HG03521 (cell line): ENCODE results near the gene CASD1.

Experiments used
- ATAC-seq: cut with Tn5 transposase; IDR thresholded peaks from one replicate; pipeline ENCODE4 v1.9.1; 2021; ENCODE audit warnings: mild to moderate bottlenecking, moderate library complexity; ENCODE audit not compliant: unreplicated experiment

CASD1 gene

DNA sequence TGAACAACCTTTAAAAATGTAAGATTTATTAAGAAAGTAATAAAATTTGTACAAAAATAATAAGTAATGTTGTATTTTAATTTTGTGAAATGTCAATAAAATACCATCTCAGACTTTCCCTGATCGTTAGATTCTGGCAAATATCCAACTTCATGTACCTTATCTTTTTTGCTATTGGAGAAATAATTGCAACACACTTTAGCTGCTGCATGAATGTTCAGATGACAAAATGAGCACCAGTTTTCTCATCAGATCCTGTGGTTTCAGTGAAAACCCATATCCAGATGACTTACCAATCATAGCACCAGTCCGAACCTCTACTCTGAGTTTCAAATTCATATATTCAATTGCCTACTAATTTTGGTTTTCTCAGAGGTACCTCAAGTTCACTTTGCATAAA is 69.9 kb downstream of the CASD1 start:
- ATAC-seq, result no peak

GRCh38 chr7:94580601-94581000 is 71.0 kb downstream of the CASD1 start:
- ATAC-seq, result no peak

DNA sequence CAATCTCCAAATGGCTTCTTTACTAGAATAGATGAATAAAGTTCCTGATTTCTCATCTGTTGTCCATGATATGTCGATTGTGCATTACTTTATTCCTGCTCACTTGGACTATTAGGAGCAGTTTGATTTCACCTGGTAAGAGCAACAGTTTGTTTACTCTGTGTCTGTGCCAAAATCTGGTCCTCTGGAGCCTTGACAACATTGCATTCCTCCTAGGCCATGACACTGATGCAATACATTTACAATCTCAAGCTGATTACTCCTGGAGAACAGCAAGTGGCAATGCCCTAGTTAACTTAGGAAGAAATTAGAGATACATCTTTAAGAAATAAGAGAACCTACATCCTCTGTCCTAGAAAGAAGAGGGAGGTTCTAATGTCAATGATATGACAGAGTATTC is 74.5 kb downstream of the CASD1 start:
- ATAC-seq, result no peak

DNA sequence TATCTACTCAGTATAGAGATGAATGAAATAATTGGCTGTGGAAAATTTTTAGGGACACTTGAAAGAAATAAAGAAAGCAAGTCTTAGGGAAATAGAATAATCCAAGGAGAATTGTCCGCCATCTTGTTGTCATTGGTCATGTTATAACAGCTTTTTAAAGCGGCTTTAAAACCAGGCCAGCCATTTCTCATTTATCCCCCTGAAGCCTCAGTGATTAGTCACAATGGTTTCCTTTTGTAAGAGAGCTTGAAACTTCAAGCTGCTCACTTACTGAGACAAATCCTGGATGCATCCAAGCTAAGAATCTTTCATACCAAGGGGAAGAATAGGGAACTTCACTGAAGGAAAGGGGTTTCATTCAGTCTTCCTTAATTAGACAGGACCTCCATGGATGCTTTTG is 78.5 kb downstream of the CASD1 start:
- no peak for ATAC-seq

DNA sequence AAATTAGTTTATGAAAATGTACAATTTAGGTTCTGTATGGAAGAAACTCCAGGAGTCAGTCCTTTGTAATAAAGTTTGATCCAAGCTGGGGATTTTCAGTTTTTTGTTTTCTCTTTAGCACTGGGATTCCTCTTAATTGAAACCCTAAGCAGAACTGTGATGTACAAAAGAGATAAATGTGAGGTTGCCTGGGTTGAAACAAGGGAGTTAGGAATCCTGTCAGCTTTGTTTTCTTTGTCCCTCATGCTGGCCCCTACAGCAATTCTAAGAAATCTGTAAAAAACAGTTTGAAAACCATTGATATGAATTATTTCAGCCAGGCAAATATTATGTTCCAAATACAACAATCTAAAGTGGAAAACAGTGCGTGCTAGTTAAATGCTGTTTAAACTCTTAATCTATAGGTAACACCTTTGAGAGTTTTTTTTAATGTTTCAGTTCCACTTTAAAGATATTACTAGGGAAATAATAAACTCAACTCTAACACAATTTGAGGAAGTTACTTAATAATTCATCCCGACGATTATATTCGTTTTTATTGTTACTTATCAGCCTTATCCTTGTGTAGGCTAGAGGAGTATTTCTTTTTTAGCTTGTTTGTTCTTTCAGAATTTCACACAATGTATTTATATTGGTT is 81.0 kb downstream of the CASD1 start:
- ATAC-seq, result no peak

DNA sequence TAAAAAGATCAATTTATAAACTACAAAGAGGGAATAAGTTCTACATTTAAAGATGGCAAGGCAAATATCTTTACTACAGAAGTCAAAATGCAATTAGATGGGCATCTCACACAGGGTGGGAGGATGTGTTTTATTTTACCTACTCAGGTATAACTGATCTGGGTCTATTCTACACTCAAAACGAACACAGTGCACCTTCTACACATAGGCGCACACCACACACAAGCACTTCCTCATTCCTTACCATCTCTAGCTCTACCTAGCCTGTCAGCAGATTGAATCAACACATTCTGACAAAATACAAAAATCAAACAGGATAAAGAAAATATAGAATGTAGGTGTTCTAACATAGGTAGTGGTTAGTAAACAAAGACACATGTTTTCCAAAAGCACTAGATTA is 81.6 kb downstream of the CASD1 start:
- ATAC-seq, result no peak

- ATAC-seq, result no peak
Measured at GRCh38 chr7:94594882-94595281, 85.3 kb downstream of the CASD1 start.

GRCh38 chr7:94595717-94596116 is 86.1 kb downstream of the CASD1 start:
- no peak for ATAC-seq

GRCh38 chr7:94600267-94600666 is 90.7 kb downstream of the CASD1 start:
- no peak for ATAC-seq

DNA sequence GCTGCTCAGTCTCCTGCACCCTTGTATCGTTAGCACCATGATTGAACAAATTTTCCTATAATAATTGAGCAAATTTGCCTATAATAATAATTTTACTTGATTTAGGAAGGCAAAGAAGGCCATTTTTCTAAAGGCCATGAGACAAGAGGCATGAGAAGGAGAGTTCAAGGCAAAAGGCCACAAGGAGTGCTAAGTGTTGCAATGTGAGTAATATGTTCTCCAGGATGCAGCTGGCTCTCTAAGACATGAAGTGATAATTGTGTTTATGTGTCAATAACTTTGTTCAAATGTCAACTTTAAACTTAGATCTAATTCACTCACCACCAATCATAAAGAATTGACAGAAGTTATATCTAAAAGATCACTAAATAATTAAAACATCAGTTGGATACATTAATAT is 92.6 kb downstream of the CASD1 start:
- ATAC-seq, result no peak

DNA sequence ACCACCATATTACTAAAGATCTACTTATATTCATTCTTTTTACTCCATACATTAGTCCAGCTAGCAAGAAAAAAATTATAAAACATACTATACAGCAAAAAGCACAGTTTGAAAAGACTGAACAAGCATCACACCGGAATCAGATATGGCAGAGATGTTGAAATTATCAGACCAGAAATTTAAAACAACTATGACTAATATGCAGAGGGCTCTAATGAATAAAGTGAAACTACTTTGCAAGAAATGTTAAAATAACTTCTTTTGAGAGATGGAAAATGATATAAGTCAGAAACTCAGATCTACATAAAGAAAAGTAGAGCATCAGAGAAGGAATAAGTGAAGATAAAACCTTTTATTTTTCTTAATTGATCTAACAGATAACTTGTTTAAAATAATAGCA is 95.4 kb downstream of the CASD1 start:
- peak; percentile 45 for ATAC-seq
